A549 (cell line): ENCODE data around the gene KCNN1.

Experiments
- BHLHE40 ChIP-seq: IDR thresholded peaks from 2 replicates; pipeline ENCODE4 v1.6.1; 2012; ENCODE audit warnings: low read depth, low read length, inconsistent platforms
- CTCF ChIP-seq: fragments of >200 bp; sonication (Bioruptor Twin); formaldehyde crosslinking; IDR thresholded peaks from 3 replicates; pipeline ENCODE4 v1.5.1; 2016
- ESRRA ChIP-seq: fragments of 150-350 bp; IDR thresholded peaks from 2 replicates; pipeline ENCODE4 v1.6.1; 2014; ENCODE audit warnings: mild to moderate bottlenecking, low read length, borderline replicate concordance
- HDAC2 ChIP-seq: fragments of 200-600 bp; sonication (generic); IDR thresholded peaks from 2 replicates; pipeline ENCODE4 v1.6.1; 2016
- KDM1A ChIP-seq: fragments of 200-600 bp; sonication (generic); IDR thresholded peaks from 2 replicates; pipeline ENCODE4 v1.6.1; 2016; ENCODE audit warnings: low read depth, mild to moderate bottlenecking
- MAFK ChIP-seq: fragments of 450-650 bp; IDR thresholded peaks from 2 replicates; pipeline ENCODE4 v1.6.1; 2014; ENCODE audit not compliant: partially characterized antibody
- MYC ChIP-seq: IDR thresholded peaks from 2 replicates; pipeline ENCODE4 v1.6.1; 2012; ENCODE audit warnings: mild to moderate bottlenecking, inconsistent platforms, low read length, improper control_type of control experiment, borderline replicate concordance
- PBX3 ChIP-seq: IDR thresholded peaks from 2 replicates; pipeline ENCODE4 v1.6.1; 2012
- POLR2A ChIP-seq: IDR thresholded peaks from 2 replicates; pipeline ENCODE4 v1.6.1; 2012; ENCODE audit warnings: mild to moderate bottlenecking, low read length
- POLR2AphosphoS2 ChIP-seq: conservative IDR thresholded peaks from 2 replicates; pipeline ENCODE4 v1.6.1; 2012; ENCODE audit warnings: low read length, improper control_type of control experiment, inconsistent platforms
- RAD21 ChIP-seq, 2 experiments: fragments of >200 bp in 1 of 2; sonication (Bioruptor Twin) in 1 of 2; formaldehyde crosslinking in 1 of 2; IDR thresholded peaks in 1 of 2; conservative IDR thresholded peaks in 1 of 2; 2 replicates in 1 of 2; 3 replicates in 1 of 2; pipeline ENCODE4 v1.6.1; 2012 to 2018; ENCODE audit warnings: inconsistent platforms in 1 of 2
- USF2 ChIP-seq: fragments of 450-650 bp; IDR thresholded peaks from 2 replicates; pipeline ENCODE4 v1.6.1; 2014; ENCODE audit warnings: antibody characterized with exemption
- ZNF302 ChIP-seq: fragments of 250-450 bp; sonication (Bioruptor Pico); IDR thresholded peaks from 2 replicates; pipeline ENCODE4 v1.9.0; 2021; ENCODE audit warnings: inconsistent platforms, mild to moderate bottlenecking, moderate library complexity
- ZSCAN20 ChIP-seq: fragments of 250-450 bp; sonication (Bioruptor Pico); IDR thresholded peaks from 2 replicates; pipeline ENCODE4 v1.8.0; 2022; ENCODE audit warnings: mild to moderate bottlenecking, moderate library complexity

GRCh38 chr19:18041054-18041453 lies 74.1 kb downstream of the KCNN1 start:
- TF ChIP-seq POLR2AphosphoS2: no peak
- no peak for TF ChIP-seq RAD21 (conservative IDR thresholded peaks at IDR 0.05 in 1 of 2, IDR thresholded peaks at IDR 0.05 in 1 of 2)
- TF ChIP-seq CTCF: no peak
- TF ChIP-seq ESRRA: no peak
- TF ChIP-seq USF2: no peak
- TF ChIP-seq MAFK: no peak
- TF ChIP-seq ZSCAN20 (CRISPR knock-in tag): no peak
- no peak for TF ChIP-seq HDAC2
- TF ChIP-seq POLR2A: no peak
- TF ChIP-seq KDM1A: no peak
- no peak for TF ChIP-seq ZNF302
- no peak for TF ChIP-seq MYC
- TF ChIP-seq BHLHE40: no peak
- no peak for TF ChIP-seq PBX3
